Lung (tissue), 12 donors: Measurements from ENCODE around the gene MYOT. TPM values are rescaled to one million over a fixed set of nuclear protein-coding genes. Genes with fewer than 3 reads are reported as not detected.
"Not testable (repeated sequence)": the region's sequence is repeated elsewhere in the genome, so short reads cannot be mapped to it uniquely, and the experiment has no call there.

Experiments used
- ATAC-seq: fragments of 200-7000 bp; cut with Tn5 transposase; one replicate; pipeline ENCODE4 v1.9.1; 2020; ENCODE audit warnings: moderate number of reproducible peaks; ENCODE audit not compliant: insufficient read depth, low FRiP score
- DNase-seq, 3 donors: peaks; one replicate each; pipeline ENCODE4 v3.0.0-alpha.2; 2013 to 2017
- H3K27ac ChIP-seq, 2 donors: one replicate each; pipeline ENCODE4 v1.5.1; 2013; ENCODE audit warnings: mild to moderate bottlenecking in 2 of 2, moderate library complexity in 2 of 2, control low read depth in 1 of 2, inconsistent platforms in 1 of 2, low read depth in 1 of 2, low read length in 1 of 2
- H3K27me3 ChIP-seq, 3 donors: one replicate each; pipeline ENCODE4 v1.5.1; 2013; ENCODE audit warnings: low read length in 2 of 3; ENCODE audit not compliant: control insufficient read depth in 3 of 3, insufficient read depth in 3 of 3
- H3K36me3 ChIP-seq, 4 donors: one replicate each; pipeline ENCODE4 v1.5.1; 2013; ENCODE audit warnings: low read length in 4 of 4, mild to moderate bottlenecking in 1 of 4, moderate library complexity in 1 of 4; ENCODE audit not compliant: control insufficient read depth in 4 of 4, insufficient read depth in 4 of 4
- H3K4me1 ChIP-seq, 5 donors: one replicate each; pipeline ENCODE4 v1.5.1; 2013; ENCODE audit warnings: low read length in 5 of 5, mild to moderate bottlenecking in 2 of 5, moderate library complexity in 1 of 5; ENCODE audit not compliant: control insufficient read depth in 5 of 5, insufficient read depth in 5 of 5
- H3K4me3 ChIP-seq: one replicate; pipeline ENCODE4 v1.5.1; 2013; ENCODE audit warnings: mild to moderate bottlenecking, control low read depth, moderate library complexity
- H3K9ac ChIP-seq, 2 donors: one replicate each; pipeline ENCODE4 v1.5.1; 2013; ENCODE audit warnings: low read length in 2 of 2, control low read depth in 1 of 2; ENCODE audit not compliant: insufficient read depth in 1 of 2
- H3K9me3 ChIP-seq, 4 donors: one replicate each; pipeline ENCODE4 v1.5.1; 2013; ENCODE audit warnings: low read length in 3 of 4, mild to moderate bottlenecking in 1 of 4, moderate library complexity in 1 of 4; ENCODE audit not compliant: control insufficient read depth in 4 of 4, insufficient read depth in 3 of 4
- WGBS, 2 donors: extraction: QIAGEN DNeasy Blood & Tissue Kit; methylation state at CpG; one replicate each; pipeline ENCODE4 v1.1.7; 2013; 5-methylcytosine and 5-hydroxymethylcytosine counted together
- polyA plus RNA-seq, 2 donors: library from polyadenylated mRNA; stranded (reverse); fragments of 200-250 nt; gene quantifications; one replicate each; pipeline ENCODE4 v1.2.1, GENCODE V29; 2013
- total RNA-seq, 2 donors: library from RNA; depleted of rRNA in 1 of 2; stranded (reverse); fragments of >200 nt in 1 of 2; gene quantifications; one replicate each; pipeline ENCODE4 v1.2.1, GENCODE V29; 2014 to 2021
- TF ChIP-seq, protein P1 (sequence below): IDR thresholded peaks from 2 replicates; pipeline ENCODE4 v1.5.1; 2012; ENCODE audit warnings: mild to moderate bottlenecking; ENCODE audit errors: control extremely low read depth, extremely low read depth
- donor health status: control.
- donor health status: control.
- donor health status: Bipolar disorder and iron deficiency.
- donor health status: healthy.
- donor health status: DM: yes; HTN: yes; CAD: no.

MYOT gene
- total and polyA plus RNA-seq, 4 donors = 0.44 to 0.61 (median 0.48) TPM; not detected in 1

DNA sequence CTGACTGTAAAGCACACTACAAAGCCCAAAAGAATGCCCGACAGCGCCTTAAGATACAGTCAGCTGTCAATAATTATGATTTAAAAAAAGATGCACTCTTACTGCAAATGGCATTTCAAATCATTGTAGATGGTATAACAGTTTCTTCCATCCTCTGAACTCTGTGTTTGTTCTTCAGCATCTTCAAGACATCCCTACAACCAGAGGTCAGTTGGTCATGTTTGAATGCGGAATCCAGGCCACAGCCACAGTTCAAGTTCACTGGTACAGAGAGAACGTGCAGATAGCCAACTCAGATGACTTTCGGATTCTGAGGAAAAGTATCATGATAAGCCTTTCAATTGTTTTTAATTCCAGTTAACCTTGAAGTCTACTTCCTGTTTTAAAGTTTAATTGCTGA lies 8.7 kb upstream of the MYOT start:
- Histone ChIP-seq H3K9ac (no peak overlapping the region), H3K36me3 (no peaks in the 10 kb centered on the region), H3K27ac (no peak overlapping the region), H3K27me3 (no peaks in the 10 kb centered on the region), H3K9me3 (no peaks in the 10 kb centered on the region), H3K4me1 (peaks cover 0 to 10% (median 0%) of the 10 kb centered on the region in 5 donors), H3K4me3 (no peak overlapping the region)
- ATAC-seq = no peak
- peak in 1 of 3 donors; percentile 13 for DNase-seq
- TF ChIP-seq, protein P1, sequence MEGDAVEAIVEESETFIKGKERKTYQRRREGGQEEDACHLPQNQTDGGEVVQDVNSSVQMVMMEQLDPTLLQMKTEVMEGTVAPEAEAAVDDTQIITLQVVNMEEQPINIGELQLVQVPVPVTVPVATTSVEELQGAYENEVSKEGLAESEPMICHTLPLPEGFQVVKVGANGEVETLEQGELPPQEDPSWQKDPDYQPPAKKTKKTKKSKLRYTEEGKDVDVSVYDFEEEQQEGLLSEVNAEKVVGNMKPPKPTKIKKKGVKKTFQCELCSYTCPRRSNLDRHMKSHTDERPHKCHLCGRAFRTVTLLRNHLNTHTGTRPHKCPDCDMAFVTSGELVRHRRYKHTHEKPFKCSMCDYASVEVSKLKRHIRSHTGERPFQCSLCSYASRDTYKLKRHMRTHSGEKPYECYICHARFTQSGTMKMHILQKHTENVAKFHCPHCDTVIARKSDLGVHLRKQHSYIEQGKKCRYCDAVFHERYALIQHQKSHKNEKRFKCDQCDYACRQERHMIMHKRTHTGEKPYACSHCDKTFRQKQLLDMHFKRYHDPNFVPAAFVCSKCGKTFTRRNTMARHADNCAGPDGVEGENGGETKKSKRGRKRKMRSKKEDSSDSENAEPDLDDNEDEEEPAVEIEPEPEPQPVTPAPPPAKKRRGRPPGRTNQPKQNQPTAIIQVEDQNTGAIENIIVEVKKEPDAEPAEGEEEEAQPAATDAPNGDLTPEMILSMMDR = no peak
- WGBS, 2 donors = 73 to 86% methylated on average over 5 of the region's 5 CpGs

DNA sequence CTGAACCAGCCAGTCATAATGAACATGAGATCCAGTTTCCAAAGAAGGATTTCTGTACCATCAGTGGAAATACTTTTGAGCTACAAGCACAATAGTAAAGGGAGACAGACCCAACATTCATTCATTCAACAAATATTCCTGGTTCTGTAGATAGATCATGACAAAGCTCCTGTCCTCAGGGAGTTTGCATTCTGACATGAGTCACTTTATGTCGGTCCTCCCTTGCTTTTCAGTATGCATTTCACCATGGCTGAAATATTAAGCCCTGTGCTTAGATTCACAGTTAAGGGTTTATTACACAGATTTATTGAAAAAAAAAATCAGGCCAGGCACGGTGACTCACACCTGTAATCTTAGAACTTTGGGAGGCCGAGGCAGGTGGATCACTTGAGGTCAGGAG lies 5.4 kb upstream of the MYOT start:
- H3K36me3 ChIP-seq = no peaks in the 10 kb centered on the region
- TF ChIP-seq, protein P1 = no peak
- H3K4me1 ChIP-seq = peaks cover 0 to 7% (median 0%) of the 10 kb centered on the region in 5 donors
- ATAC-seq (no peak), DNase-seq (no peak)
- H3K9me3 ChIP-seq = no peaks in the 10 kb centered on the region
- no peak overlapping the region for H3K4me3 ChIP-seq
- no peaks in the 10 kb centered on the region for H3K27me3 ChIP-seq
- WGBS, 2 donors = 94 to 98% methylated on average over 3 of the region's 3 CpGs
- H3K27ac ChIP-seq = no peak overlapping the region
- no peak overlapping the region for H3K9ac ChIP-seq

DNA sequence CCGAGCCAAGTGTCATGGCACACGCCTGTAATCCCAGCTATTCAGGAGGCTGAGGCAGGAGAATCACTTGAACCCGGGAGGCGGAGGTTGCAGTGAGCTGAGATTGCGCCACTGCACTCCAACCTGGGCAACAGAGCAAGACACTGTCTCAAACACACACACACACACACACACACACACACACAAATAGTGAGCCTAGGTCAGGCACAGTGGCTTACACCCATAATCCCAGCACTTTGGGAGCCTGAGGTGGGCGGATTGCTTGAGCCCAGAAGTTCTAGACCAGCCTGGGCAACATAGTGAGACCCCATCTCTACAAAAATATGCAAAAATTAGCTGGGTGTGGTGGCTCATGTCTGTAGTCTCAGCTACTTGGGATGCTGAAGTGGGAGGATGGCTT lies 4.0 kb upstream of the MYOT start:
- DNase-seq, H3K27ac ChIP-seq, H3K4me3 ChIP-seq, H3K4me1 ChIP-seq, ATAC-seq, H3K27me3 ChIP-seq, H3K9ac ChIP-seq, H3K9me3 ChIP-seq, H3K36me3 ChIP-seq: not testable (repeated sequence)
- 92 to 93% methylated on average over 6 of the region's 6 CpGs for WGBS, 2 donors

DNA sequence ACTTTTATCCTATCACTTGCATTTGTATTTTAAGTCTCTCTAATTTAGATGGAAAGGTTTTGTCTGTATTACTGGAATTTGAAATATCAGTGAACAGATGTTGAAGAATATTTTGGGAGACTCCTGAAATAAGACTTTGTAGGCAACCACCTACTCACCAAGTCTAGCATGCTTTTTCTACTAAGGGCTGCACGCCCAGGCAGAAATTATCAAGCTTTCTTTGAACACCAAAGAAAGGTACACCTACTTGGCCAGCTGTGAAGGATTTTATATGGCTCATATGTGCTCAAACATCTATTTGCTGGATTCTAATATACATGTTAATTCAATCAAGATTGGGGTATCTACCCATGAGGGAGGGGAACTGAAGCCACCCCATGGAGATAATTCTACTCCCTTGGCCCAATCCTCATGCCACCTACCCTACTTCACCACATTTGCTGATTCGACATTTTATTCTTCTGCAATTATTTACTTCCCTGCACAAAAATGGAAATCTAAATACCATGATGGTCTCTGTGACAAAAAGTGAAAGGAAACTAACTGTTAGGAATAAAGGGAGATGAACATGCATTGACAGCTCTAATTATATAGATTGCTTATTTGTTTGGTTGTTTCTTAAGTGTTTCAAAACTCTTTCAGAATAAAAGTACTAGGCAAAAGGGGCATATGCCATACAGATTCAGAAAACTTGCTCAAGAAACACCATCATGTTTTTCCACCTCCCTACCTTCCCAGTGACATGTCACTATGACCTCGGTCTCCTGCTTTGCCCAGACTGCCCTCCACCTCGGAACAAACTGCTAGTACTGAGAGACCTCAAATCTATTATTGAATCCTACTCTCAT lies 895 bp upstream of the MYOT start:
- Histone ChIP-seq H3K27ac (no peak overlapping the region), H3K27me3 (no peaks in the 10 kb centered on the region), H3K36me3 (peaks cover 0 to 3% (median 0%) of the 10 kb centered on the region in 4 donors), H3K4me3 (no peak overlapping the region), H3K9ac (no peak overlapping the region), H3K9me3 (no peaks in the 10 kb centered on the region), H3K4me1 (peaks cover 0 to 4% (median 0%) of the 10 kb centered on the region in 5 donors)
- 94 to 95% methylated on average over 4 of the region's 4 CpGs for WGBS, 2 donors
- TF ChIP-seq, protein P1 = no peak
- DNase-seq (no peak), ATAC-seq (no peak)
